NT2/D1 (cell line): Measurements from ENCODE around the gene SMCO4.
"Not testable (repeated sequence)": the region's sequence is repeated elsewhere in the genome, so short reads cannot be mapped to it uniquely, and the experiment has no call there.

Experiments used
- DNase-seq: peaks from one replicate; pipeline ENCODE4 v3.0.0-alpha.2; 2011; ENCODE audit warnings: low read depth, low spot score
- H3K27me3 ChIP-seq: 2 replicates; pipeline ENCODE4 v1.6.0; 2011; ENCODE audit warnings: mild to moderate bottlenecking; ENCODE audit not compliant: insufficient read length, insufficient read depth
- H3K36me3 ChIP-seq: 2 replicates; pipeline ENCODE4 v1.6.1; 2011; ENCODE audit warnings: mild to moderate bottlenecking, low read length, mixed read lengths; ENCODE audit not compliant: insufficient read depth, insufficient read length
- H3K4me1 ChIP-seq: 2 replicates; pipeline ENCODE4 v1.5.1; 2011; ENCODE audit not compliant: insufficient read depth, insufficient read length
- H3K4me3 ChIP-seq: 2 replicates; pipeline ENCODE4 v1.5.1; 2011; ENCODE audit warnings: low read depth; ENCODE audit not compliant: insufficient read length
- H3K9ac ChIP-seq: 2 replicates; pipeline ENCODE4 v1.6.0; 2011; ENCODE audit warnings: low read depth; ENCODE audit not compliant: insufficient read length
- H3K9me3 ChIP-seq: 2 replicates; pipeline ENCODE4 v1.5.1; 2011; ENCODE audit warnings: mild to moderate bottlenecking, low read length; ENCODE audit not compliant: insufficient read depth
- SUZ12 ChIP-seq: IDR thresholded peaks from 2 replicates; pipeline ENCODE4 v1.6.1; 2011; ENCODE audit not compliant: insufficient read length, insufficient read depth; ENCODE audit errors: extremely low read depth
- YY1 ChIP-seq: IDR thresholded peaks from 2 replicates; pipeline ENCODE4 v1.6.1; 2011; ENCODE audit not compliant: insufficient read length, insufficient read depth
- ZNF274 ChIP-seq: IDR thresholded peaks from 2 replicates; pipeline ENCODE4 v1.6.1; 2011; ENCODE audit warnings: mild to moderate bottlenecking, low read depth, low read length

The SMCO4 gene

GRCh38 chr11:93474123-93474522 is 69.1 kb downstream of the SMCO4 start:
- Histone ChIP-seq H3K9ac (no peak overlapping the region), H3K27me3 (no peaks in the 10 kb centered on the region), H3K4me1 (peaks cover 11% of the 10 kb centered on the region), H3K9me3 (no peaks in the 10 kb centered on the region), H3K36me3 (peaks cover 4% of the 10 kb centered on the region), H3K4me3 (no peak overlapping the region)
- TF ChIP-seq SUZ12, result no peak
- TF ChIP-seq ZNF274, result no peak
- TF ChIP-seq YY1, result no peak
- no peak for DNase-seq

- Histone ChIP-seq H3K4me3 (no peak overlapping the region), H3K27me3 (no peaks in the 10 kb centered on the region), H3K9me3 (no peaks in the 10 kb centered on the region), H3K4me1 (no peaks in the 10 kb centered on the region), H3K36me3 (no peaks in the 10 kb centered on the region), H3K9ac (no peak overlapping the region)
- no peak for DNase-seq
- TF ChIP-seq ZNF274 (no peak), SUZ12 (no peak), YY1 (no peak)
These were observed 74.9 kb downstream of the SMCO4 start for GRCh38 chr11:93468290-93468689.

- no peak overlapping the region for H3K9ac ChIP-seq
- H3K4me1 ChIP-seq, result no peaks in the 10 kb centered on the region
- TF ChIP-seq ZNF274 (no peak), YY1 (no peak), SUZ12 (no peak)
- no peaks in the 10 kb centered on the region for H3K27me3 ChIP-seq
- H3K9me3 ChIP-seq, result no peaks in the 10 kb centered on the region
- H3K4me3 ChIP-seq, result no peak overlapping the region
- no peak for DNase-seq
- no peaks in the 10 kb centered on the region for H3K36me3 ChIP-seq
These were observed 76.1 kb downstream of the SMCO4 start for GRCh38 chr11:93467054-93467453.

GRCh38 chr11:93464927-93465540 is 78.2 kb downstream of the SMCO4 start:
- H3K4me3 ChIP-seq, result no peak overlapping the region
- no peaks in the 10 kb centered on the region for H3K9me3 ChIP-seq
- no peaks in the 10 kb centered on the region for H3K27me3 ChIP-seq
- no peak for DNase-seq
- no peak overlapping the region for H3K9ac ChIP-seq
- H3K4me1 ChIP-seq, result no peaks in the 10 kb centered on the region
- no peaks in the 10 kb centered on the region for H3K36me3 ChIP-seq
- TF ChIP-seq YY1 (no peak), SUZ12 (no peak), ZNF274 (no peak)

- not testable (repeated sequence) for H3K27me3 ChIP-seq, H3K4me1 ChIP-seq, H3K4me3 ChIP-seq, H3K36me3 ChIP-seq, DNase-seq, H3K9ac ChIP-seq, H3K9me3 ChIP-seq
These were observed 79.5 kb downstream of the SMCO4 start for GRCh38 chr11:93463666-93464065.

- TF ChIP-seq ZNF274, result no peak
- TF ChIP-seq YY1, result no peak
- TF ChIP-seq SUZ12, result no peak
- no peaks in the 10 kb centered on the region for H3K4me1 ChIP-seq
- H3K27me3 ChIP-seq, result no peaks in the 10 kb centered on the region
- DNase-seq, result no peak
- H3K36me3 ChIP-seq, result no peaks in the 10 kb centered on the region
- H3K4me3 ChIP-seq, result no peak overlapping the region
- H3K9ac ChIP-seq, result no peak overlapping the region
- no peaks in the 10 kb centered on the region for H3K9me3 ChIP-seq
These were observed 84.9 kb downstream of the SMCO4 start for GRCh38 chr11:93458286-93458685.

GRCh38 chr11:93444617-93445073 is 98.5 kb downstream of the SMCO4 start:
- no peaks in the 10 kb centered on the region for H3K36me3 ChIP-seq
- peak; percentile 81 for DNase-seq
- H3K4me1 ChIP-seq, result peaks cover 2% of the 10 kb centered on the region
- H3K9me3 ChIP-seq, result no peaks in the 10 kb centered on the region
- H3K4me3 ChIP-seq, result no peak overlapping the region
- no peak for TF ChIP-seq ZNF274
- peak overlapping the region; percentile 12 for H3K9ac ChIP-seq
- H3K27me3 ChIP-seq, result no peaks in the 10 kb centered on the region

GRCh38 chr11:93443232-93443631 is 100.0 kb downstream of the SMCO4 start:
- not testable (repeated sequence) for H3K36me3 ChIP-seq, DNase-seq, H3K9ac ChIP-seq, H3K27me3 ChIP-seq, H3K4me3 ChIP-seq, H3K9me3 ChIP-seq, H3K4me1 ChIP-seq
